ENCODE data around the gene SUZ12.

Gene SUZ12

GRCh38 chr17:31997005-31997404 is 60.2 kb downstream of the SUZ12 start:
- no peak overlapping the region for H3K4me3 ChIP-seq (ENCODE audit: low read depth, low read length)
- no peak for DNase-seq (ENCODE audit: low read depth)
- TF ChIP-seq CTCF (IDR thresholded peaks at IDR 0.05; ENCODE audit: control insufficient read depth, extremely low read depth, insufficient read depth), result no peak

GRCh38 chr17:32006957-32007462 is 70.2 kb downstream of the SUZ12 start, which contains the start of gene LRRC37B:
Gene LRRC37B, plus strand, starts transcription at chr17:32007383. Its CDS starts 14,010 bp downstream, at chr17:32021393.
- DNase-seq (ENCODE audit: low read depth), result peak; percentile 13
- H3K4me3 ChIP-seq (ENCODE audit: low read depth, low read length), result peak within 1 kb of the TSS; percentile 92
- TF ChIP-seq CTCF (IDR thresholded peaks at IDR 0.05; ENCODE audit: control insufficient read depth, extremely low read depth, insufficient read depth), result peak; percentile 97

GRCh38 chr17:32007463-32008298 is 70.9 kb downstream of the SUZ12 start:
- peak overlapping the region; percentile 92 for H3K4me3 ChIP-seq (ENCODE audit: low read depth, low read length)

GRCh38 chr17:32009262-32009542 is 72.4 kb downstream of the SUZ12 start:
- no peak for TF ChIP-seq CTCF (IDR thresholded peaks at IDR 0.05; ENCODE audit: control insufficient read depth, extremely low read depth, insufficient read depth)
- no peak overlapping the region for H3K4me3 ChIP-seq (ENCODE audit: low read depth, low read length)
- DNase-seq (ENCODE audit: low read depth), result no peak

More at GRCh38 chr17:32007463-32008298, 70.9 kb downstream of the SUZ12 start:
- no peak for TF ChIP-seq CTCF (IDR thresholded peaks at IDR 0.05; ENCODE audit: control insufficient read depth, extremely low read depth, insufficient read depth)
- DNase-seq (ENCODE audit: low read depth), result no peak

- no peak for TF ChIP-seq CTCF (IDR thresholded peaks at IDR 0.05; ENCODE audit: control insufficient read depth, extremely low read depth, insufficient read depth)
- H3K4me3 ChIP-seq (ENCODE audit: low read depth, low read length), result no peak overlapping the region
- no peak for DNase-seq (ENCODE audit: low read depth)
Observed at GRCh38 chr17:32010114-32010513, 73.3 kb downstream of the SUZ12 start.

- no peak overlapping the region for H3K4me3 ChIP-seq (ENCODE audit: low read depth, low read length)
- TF ChIP-seq CTCF (IDR thresholded peaks at IDR 0.05; ENCODE audit: control insufficient read depth, extremely low read depth, insufficient read depth), result no peak
- peak; percentile 30 for DNase-seq (ENCODE audit: low read depth)
Observed at GRCh38 chr17:32015245-32016013, 78.6 kb downstream of the SUZ12 start.

Data from LNCaP clone FGC (cell line).